ENCODE measurements around the gene MS4A5.

DNA sequence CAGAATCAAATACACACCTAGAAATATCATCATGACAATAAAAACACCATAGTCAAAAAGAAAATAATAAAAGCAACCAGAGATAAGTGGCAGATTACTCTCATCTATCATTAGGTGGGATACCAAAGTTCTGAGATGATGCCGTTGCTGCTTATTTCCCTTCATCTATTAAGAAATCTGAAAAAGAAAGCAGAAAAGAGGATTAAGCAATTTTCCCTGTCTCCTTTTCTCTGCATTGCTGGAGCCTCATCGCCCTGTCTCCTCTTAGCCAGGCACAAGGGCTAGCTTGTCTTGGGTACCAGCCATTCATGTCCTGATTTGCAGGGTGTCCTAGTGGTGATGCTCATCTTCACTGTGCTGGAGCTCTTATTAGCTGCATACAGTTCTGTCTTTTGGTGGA is 37.0 kb upstream of the MS4A5 start:
- TF ChIP-seq, protein P1, sequence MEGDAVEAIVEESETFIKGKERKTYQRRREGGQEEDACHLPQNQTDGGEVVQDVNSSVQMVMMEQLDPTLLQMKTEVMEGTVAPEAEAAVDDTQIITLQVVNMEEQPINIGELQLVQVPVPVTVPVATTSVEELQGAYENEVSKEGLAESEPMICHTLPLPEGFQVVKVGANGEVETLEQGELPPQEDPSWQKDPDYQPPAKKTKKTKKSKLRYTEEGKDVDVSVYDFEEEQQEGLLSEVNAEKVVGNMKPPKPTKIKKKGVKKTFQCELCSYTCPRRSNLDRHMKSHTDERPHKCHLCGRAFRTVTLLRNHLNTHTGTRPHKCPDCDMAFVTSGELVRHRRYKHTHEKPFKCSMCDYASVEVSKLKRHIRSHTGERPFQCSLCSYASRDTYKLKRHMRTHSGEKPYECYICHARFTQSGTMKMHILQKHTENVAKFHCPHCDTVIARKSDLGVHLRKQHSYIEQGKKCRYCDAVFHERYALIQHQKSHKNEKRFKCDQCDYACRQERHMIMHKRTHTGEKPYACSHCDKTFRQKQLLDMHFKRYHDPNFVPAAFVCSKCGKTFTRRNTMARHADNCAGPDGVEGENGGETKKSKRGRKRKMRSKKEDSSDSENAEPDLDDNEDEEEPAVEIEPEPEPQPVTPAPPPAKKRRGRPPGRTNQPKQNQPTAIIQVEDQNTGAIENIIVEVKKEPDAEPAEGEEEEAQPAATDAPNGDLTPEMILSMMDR (IDR thresholded peaks at IDR 0.05; ENCODE audit: low read length) = no peak
- TF ChIP-seq EZH2 (optimal IDR thresholded peaks at IDR 0.05; ENCODE audit: low read depth, low read length) = no peak

Data from MM.1S (cell line).